DOHH2 (cell line): Measurements from ENCODE around the gene ISM2.

Experiments used
- CTCF ChIP-seq: fragments of 200-600 bp; sonication (generic); IDR thresholded peaks from one replicate; pipeline ENCODE4 v1.5.1; 2014; ENCODE audit warnings: antibody characterized with exemption, mild to moderate bottlenecking, low read depth, low read length; ENCODE audit not compliant: poor library complexity, severe bottlenecking
- EZH2phosphoT487 ChIP-seq: fragments of 200-600 bp; sonication (generic); IDR thresholded peaks from 2 replicates; pipeline ENCODE4 v1.6.1; 2017; ENCODE audit warnings: borderline replicate concordance, mild to moderate bottlenecking, antibody characterized with exemption, low read length, moderate library complexity, mixed read lengths

GRCh38 chr14:77508876-77509275 is 10.3 kb upstream of the ISM2 start:
- TF ChIP-seq CTCF (no peak), EZH2phosphoT487 (no peak)
